NCI-H2196 treated with DMSO at 0.1 percent for 48 hours (cell line): Measurements from ENCODE around the gene L3MBTL1.
A peak's percentile ranks its signal among the peaks of the same experiment; 100 is the strongest.

Experiments used
- DNase-seq: peaks from one replicate; lab custom pipeline; 2025; ENCODE audit not compliant: unreplicated experiment; lab: John Stamatoyannopoulos, UW

The L3MBTL1 gene

DNA sequence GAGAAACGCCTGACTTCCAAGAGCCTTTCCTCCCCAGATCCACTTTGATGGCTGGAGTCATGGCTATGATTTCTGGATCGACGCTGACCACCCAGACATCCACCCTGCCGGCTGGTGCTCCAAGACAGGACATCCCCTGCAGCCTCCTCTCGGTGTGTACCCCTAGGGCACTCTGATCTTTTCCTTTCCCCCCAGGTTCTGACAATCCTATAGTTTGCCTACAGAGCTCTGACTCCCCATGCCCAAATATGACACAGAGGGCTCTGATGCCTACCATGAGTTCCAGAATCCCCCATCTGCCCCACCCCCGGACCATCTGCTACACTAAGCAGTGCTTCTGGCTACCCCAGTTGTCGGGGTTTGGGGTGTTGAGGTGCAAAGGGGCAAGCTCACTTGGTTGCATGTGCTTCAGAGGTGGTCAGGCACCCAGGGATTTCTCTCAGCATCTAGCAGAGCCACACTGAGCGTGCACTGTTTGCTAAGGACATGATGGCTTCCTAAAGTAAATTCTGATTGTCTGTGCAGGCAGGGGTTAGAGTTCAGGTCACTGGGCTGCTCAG lies 27.4 kb downstream of the L3MBTL1 start:
- no peak for DNase-seq

- no peak for DNase-seq
Measured at GRCh38 chr20:43535370-43536004, 28.0 kb downstream of the L3MBTL1 start.

DNA sequence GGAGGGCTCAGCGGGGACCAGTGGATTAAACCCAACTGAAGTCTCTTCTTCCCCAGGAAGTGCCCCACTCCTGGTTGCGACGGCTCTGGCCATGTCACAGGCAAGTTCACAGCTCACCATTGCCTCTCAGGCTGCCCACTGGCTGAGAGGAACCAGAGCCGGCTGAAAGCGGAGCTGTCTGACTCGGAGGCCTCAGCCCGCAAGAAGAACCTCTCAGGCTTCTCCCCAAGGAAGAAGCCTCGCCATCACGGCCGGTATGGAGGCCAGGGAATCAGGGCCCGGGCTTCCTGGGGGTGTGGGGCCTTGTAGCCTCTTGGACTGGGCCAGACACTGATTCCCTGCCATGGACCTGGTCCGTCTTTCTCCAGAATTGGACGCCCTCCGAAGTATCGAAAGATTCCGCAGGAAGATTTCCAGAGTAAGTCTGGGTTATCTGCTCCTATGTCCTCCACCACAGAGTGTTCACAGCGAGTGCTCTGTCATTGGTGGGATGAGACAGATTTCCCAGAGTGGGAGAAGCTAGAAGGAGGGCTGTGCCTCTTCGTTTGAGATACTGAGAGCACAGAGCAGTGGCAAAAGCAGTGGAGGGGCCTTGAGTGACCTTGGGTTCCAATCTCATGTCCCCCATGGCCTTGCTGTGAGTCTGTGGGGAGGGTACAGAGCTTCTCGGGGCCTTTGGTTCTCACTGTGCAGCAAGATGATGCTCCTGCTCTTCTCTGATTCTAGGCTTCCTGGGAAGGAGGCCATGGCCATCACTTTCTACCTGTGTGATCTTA lies 28.7 kb downstream of the L3MBTL1 start:
- DNase-seq, result no peak

DNA sequence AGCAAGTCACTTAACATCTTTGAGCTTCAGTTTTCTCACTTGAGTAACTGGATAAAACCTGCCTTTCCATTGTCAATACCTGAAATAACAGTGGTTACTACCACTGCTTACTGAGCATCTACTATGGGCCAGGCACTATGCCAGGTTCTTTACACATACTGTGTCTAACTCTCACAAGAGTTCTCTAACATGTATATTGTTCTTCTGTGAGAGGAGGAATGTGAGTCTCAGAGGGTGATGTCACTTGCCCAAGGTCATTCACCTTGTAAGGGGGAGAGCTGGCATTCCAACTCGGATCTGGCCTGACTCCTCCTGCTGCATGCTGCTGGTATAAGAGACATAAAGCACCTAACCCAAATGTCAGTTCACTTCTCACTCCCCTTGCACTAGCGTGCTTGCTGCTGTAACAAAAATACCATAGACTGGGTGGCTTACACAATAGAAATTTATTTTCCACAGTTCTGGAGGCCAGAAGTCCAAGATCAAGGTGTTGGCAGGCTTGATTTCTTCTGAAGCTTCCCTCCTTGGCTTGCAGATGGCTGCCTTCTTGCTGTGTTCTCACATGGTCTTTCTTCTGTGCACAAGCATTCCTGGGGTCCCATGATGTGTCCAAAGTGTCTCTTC lies 29.4 kb downstream of the L3MBTL1 start:
- no peak for DNase-seq

GRCh38 chr20:43537921-43538877 lies 30.7 kb downstream of the L3MBTL1 start:
- peak; percentile 6 for DNase-seq

DNA sequence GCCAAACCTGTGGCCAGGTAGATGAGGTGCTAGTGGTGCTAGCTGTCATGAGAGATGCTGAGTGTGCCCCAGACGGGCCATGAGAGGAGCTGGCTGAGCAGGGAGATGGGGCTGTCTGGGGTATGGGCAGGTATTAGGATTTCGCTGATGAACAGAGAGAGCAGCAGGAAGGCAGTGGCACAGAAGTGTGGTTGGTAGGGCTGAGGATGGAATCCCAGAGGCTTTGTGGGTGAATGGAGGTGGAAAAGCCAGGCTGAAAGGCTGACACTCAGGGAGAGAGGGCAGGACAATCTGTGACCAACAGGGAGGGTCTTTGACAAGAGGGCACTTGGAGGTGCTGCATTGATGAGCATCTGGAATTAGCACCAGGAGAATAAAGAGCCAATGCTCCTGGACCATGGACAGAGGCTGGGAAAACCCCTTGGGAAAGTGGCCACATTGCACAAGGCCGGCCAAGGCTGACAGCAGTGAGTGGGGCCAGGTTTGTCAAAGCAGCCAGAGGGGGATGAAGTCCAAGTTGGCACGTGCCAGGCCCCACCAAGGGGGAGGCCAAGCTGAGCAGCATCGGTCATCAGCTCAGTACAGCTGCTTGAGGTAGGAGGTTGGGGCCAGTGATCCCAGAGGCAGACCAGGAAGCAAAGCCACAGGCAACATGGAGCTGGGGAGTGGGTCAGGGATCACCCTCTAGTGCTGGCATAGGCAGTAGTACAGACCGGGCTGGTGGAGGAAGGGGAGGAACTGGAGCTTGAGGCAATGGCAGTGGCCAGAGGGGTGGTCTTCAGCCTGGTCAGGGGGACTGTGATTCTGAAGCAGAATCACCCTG lies 31.6 kb downstream of the L3MBTL1 start:
- no peak for DNase-seq

- DNase-seq, result no peak
Measured at GRCh38 chr20:43539975-43540672, 32.6 kb downstream of the L3MBTL1 start.

DNA sequence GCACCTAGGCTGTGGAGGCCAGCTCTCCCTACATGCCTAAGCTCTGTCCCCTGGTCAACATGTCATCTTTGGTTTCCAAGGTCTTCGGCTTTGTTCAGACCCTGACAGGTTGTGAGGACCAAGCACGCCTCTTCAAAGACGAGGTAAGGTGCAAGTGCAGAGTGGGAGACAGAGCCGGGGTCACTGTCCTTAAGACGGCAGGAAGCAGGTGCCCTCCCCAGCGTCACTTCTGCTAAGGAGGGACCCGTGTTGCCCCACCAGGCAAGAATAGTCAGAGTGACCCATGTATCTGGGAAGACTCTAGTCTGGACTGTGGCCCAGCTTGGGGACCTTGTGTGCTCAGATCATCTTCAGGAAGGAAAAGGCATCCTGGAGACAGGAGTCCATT lies 33.2 kb downstream of the L3MBTL1 start:
- DNase-seq, result no peak

DNA sequence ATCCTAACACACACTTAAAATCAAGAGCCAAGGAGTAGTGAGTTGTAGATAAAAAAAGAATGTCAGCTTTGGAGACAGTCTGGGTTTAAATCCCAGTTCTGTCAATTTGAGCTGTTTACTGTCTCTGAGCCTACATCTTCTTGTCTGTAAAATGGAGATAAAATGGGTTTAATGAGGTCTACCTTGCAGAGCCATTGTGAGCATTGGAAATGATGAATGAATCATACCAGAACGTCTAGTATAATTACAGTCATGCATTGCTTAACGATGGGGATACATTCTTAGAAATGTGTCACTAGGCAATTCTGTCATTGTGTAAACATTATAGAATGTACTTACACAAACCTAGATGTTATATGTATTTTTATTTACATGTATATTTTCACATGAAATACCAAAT lies 33.7 kb downstream of the L3MBTL1 start:
- no peak for DNase-seq

DNA sequence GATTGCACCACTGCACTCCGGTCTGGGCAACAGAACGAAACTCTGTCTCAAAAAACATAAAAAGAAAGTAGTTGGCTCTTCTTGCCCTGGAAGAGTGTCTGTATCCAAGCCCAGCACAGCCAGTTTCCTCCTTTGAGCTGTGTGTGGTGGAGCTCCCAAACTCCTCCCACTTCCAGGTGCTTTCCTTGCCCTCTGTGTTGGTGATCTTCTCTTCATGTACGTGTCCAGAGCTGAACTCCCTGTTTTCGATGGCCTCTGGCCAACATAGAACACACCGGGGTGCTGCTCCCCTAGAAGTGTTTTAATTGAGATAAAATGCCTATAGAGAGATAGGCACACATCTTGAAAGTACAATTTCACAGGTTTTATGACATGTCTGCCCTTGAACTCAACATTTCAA lies 34.7 kb downstream of the L3MBTL1 start:
- DNase-seq, result no peak

DNA sequence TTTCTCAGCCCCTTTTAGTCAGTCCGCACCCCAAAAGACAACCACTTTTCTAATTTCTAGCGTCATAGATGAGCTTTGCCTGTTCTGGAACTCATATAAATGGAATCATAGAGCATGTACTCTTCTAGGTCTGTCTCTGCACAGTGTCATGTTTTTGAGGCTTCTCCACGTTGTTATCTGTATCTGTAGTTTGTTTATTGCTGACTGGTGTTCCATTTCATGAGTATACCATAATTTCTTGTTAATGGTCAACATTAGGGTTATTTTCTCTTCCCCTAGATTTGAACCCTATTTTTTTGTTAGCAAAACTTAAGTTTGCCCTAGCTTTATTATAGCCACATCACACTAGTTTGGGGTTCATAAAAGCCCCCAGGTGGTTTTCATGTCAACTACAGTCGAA lies 35.2 kb downstream of the L3MBTL1 start:
- no peak for DNase-seq

DNA sequence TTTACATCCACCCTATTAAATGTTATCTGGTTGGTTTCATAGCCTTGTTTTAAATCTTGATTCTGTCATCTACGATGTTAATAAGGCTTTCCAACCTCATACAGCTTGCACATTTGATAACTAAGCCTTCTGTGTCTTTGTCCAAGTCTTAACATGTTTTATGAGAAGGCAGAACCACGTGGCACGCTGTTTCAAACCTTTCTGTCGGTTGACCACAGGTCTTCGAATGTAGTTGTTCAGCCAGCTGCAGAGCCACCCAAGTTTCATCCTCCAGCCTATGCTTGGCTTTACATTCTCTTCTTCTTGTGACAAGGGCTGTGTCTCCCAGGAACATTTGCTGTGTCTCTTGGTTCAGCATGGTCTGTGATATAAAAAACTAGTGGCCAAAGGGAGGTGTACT lies 35.6 kb downstream of the L3MBTL1 start:
- no peak for DNase-seq

- DNase-seq, result no peak
Measured at GRCh38 chr20:43544501-43544900, 37.0 kb downstream of the L3MBTL1 start.

DNA sequence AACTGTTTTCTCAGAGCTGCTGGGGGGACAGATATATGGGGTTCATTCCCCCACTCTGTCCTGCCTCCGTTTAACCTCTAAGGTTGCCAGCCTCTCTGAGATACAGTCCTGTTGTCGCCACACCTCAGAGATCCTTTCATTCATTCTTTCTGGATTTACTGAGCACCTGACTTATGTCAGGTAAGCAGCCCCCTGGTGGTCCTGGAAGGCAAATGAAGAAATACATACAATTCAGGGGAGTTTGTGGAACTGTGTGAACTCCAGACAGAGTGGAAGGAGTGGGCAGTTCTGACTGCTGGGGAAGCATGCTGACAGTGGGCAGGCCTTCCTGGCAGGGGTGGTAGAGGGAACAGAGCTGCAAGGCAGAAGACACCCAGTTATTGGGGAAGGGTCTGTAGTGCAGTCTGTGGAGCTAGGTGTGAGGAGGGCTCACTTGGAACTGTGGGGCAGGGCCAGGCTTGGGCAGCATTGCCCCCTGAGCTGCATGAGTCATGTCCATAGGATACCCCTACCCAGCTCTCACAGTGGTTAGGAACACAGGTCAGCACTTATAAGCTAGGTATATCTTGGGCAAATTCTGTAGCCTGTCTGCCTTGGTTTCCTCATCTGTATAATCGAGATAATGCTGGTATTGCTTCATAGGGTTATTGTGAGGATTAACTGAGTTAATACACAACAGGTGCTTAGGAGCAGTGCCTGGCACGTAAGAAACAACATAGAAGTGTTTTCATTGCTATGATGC lies 38.5 kb downstream of the L3MBTL1 start:
- DNase-seq, result no peak

- no peak for DNase-seq
Measured at GRCh38 chr20:43548273-43548880, 40.9 kb downstream of the L3MBTL1 start.

DNA sequence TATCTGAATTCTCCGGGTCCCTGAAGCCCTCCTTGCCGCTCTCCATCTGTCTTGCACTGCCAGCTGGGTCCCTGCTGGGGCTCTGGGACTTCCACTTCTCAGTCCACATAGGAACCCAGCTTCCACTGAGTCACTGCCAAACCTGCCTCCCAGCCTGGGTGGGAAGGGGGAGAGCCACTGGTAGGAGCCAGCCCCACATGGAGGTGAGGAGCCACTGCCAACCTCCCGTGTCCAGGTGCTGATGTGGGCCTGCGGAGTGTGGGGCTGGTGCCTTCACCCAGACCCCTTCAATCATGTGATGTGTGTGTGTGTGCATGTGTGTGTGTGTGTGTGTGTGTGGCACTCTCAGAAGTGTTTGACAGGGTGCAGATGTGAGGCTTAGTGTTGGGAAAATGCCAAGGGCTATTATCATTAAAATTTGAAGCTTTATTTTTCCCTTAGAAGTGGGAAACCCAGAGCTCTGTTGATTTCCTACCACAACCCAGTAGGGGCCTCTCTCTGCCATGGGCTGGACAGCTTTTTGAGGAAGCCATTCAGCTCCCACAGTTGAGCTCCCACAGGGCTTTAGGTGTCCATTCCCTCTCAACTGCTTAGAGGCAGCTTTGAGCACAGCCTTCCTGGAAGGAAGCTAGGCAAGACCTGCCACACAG lies 42.0 kb downstream of the L3MBTL1 start:
- no peak for DNase-seq

GRCh38 chr20:43550456-43550855 lies 43.0 kb downstream of the L3MBTL1 start:
- DNase-seq, result no peak

- DNase-seq, result no peak
Measured at GRCh38 chr20:43554369-43554768, 46.9 kb downstream of the L3MBTL1 start.
